Measurements from ENCODE around the gene NUB1. TPM values are rescaled to one million over a fixed set of nuclear protein-coding genes. Genes with fewer than 3 reads are reported as not detected.

NUB1 gene
- total RNA-seq, 1 experiment from 2014 or later: 67.4 TPM

- no peak for DNase-seq (ENCODE audit: low read depth)
Measured at GRCh38 chr7:151389096-151389767, 47.6 kb downstream of the NUB1 start.

GRCh38 chr7:151389768-151390597, 48.4 kb downstream of the NUB1 start:
- no peak for DNase-seq (ENCODE audit: low read depth)

DNA sequence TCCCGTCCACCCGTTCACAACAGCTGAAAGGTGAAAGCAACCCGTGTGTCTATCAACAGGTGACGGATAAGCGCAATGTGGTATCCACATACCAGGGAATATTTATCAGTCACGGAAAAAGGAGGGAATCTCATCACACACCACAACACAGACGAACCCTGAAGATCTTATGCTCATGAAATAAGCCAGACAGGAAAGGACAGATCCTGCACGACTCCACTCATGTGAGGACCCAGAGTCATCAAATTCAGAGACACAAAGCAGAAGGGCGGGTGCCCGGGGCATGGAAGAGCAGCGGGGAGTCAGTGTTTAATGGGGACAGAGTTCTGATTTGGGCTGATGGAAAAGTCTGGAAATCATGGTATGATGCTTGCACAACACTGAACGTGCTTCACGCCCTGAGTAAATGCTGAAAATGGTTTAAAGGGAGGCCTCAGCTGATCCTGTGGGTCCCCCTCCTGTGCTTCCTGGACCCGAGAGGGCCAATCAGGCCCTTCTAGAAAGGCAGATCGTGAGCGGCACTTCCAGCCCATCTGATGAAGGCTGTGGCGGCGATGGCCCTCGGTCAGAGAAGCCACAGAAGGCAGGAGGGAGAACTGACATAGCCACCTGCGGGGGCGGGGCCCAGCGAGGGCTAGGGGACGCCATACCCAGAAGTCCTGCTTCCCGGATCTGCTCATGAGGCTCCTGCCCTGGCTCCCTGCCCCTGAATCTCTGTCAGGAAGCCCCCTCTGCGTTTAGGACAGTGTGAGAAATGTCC, 49.2 kb downstream of the NUB1 start:
- no peak for DNase-seq (ENCODE audit: low read depth)

- no peak for DNase-seq (ENCODE audit: low read depth)
Measured at GRCh38 chr7:151391358-151391730, 49.7 kb downstream of the NUB1 start.

DNA sequence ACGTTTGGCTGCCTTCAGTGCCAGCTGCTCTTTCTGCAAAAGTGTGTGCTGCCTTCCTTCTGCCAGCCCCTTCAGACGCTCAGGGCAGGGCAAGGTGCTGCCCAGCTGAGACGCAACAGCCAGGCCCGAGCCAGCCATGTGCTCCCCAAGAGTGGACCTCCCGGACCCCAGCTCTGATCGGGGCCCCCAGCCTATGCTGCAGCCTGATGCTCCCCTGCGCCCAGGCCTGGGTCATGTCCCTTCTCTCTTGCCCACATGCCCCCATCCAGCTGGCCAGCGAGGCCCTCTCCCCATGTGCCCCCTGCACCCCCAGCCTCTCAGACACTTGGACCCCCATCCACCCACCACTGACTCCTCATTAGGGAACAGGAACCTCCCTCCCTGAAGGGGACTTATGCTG, 50.4 kb downstream of the NUB1 start:
- DNase-seq (ENCODE audit: low read depth): no peak

- DNase-seq (ENCODE audit: low read depth): no peak
Measured at GRCh38 chr7:151392426-151392825, 50.8 kb downstream of the NUB1 start.

DNA sequence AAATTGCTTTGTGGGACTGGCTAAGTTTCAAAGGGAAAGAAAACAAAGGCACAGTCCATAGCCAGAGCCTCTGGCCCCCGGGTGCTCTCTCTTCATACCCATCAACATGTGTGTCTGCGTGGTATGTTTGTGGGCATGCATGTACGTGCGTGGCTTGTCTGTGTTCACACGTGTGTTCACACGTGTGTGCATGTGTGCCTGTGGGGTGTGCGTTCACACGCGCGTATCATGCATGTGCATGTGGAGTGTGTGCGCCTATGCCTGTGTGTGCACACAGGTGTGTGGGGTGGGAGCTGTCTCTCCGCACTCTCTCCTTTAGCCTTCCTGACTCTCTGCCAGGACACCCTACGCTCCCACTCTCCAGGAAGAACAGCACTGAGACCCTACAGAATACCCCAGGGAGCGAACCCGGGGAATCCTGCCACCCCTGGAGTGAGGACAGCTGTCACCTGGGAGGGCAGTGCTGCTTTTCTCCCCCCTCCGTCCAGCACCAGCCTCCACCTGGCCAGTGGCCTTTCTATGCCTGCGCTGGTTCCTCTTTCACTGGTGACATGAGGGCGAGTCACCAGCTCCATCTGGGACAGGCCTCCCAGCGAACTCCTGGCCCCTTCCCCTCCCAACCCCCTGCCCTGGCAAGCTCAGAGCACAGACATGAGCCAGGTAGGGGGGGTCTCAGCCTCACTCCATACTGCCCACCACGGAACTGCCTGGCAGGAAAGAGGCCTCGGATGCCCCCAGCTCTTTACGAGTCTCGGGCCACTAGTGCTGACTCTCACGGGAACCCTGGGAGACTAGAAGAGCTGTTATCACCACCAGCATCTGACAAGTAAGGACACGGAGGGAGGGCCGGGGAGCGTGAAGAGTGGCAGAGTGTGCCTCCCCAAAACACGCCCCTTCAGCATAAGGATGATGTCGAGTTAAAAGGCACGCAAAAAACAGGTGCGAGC, 51.7 kb downstream of the NUB1 start:
- no peak for DNase-seq (ENCODE audit: low read depth)

- DNase-seq (ENCODE audit: low read depth): no peak
Measured at GRCh38 chr7:151394076-151395035, 52.7 kb downstream of the NUB1 start.

DNA sequence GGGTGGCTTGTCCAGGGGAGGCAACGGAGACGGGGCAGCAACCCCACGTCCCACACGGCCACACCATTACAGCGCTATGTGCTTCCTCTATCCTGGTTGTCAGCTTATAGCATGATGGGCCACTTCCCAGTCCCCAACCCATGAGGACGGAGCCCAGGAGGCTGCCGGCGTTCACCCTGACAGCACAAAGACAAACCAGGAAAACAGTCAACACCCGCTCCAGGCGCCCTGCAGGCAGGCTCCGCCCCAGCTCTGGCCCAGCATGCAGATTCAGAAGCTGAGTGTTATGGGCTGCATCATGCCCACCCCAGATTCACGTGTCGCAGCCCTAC, 53.4 kb downstream of the NUB1 start:
- no peak for DNase-seq (ENCODE audit: low read depth)

GRCh38 chr7:151396328-151396970, 54.8 kb downstream of the NUB1 start:
- DNase-seq (ENCODE audit: low read depth): no peak

GRCh38 chr7:151397026-151397425, 55.4 kb downstream of the NUB1 start:
- no peak for DNase-seq (ENCODE audit: low read depth)

DNA sequence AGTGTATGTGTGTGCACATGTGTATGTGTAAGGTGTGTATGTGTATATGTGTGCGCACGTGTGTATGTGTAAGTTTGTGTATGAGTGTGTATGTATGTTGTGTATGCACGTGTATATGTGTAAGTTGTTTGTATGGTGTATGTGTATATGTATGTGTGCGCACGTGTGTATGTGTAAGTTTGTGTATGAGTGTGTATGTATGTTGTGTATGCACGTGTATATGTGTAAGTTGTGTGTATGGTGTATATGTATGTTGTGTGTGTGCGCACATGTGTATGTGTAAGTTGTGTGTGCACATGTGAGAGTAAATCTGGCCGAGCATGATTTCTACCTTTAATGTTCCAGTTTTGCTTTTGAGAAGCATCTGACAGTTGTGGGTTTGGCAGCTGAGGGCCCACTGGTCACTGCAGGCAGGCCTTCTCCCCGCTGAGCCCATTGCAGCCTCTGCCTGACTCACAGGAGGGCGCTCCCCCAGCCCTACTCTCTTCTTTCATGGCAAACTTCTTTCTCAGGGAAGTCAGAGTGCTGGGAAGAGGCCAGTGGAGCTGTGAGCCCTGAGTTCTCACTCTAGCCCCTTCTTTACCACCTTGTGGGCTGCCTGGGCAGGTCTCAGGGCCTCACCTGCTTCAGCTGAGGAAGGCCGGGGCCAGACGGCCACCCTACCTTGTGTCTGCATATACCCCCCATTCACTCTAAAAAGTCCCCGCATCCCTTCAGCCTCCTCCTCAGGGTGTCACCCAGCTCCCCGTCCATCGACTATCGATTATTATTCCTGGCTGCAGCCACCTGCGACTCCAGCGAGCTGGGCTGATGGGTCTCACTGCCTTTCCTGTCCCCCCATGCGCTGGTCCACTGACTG, 57.1 kb downstream of the NUB1 start:
- peak; percentile 19 for DNase-seq (ENCODE audit: low read depth)

- no peak for DNase-seq (ENCODE audit: low read depth)
Measured at GRCh38 chr7:151399305-151399601, 57.6 kb downstream of the NUB1 start.

DNA sequence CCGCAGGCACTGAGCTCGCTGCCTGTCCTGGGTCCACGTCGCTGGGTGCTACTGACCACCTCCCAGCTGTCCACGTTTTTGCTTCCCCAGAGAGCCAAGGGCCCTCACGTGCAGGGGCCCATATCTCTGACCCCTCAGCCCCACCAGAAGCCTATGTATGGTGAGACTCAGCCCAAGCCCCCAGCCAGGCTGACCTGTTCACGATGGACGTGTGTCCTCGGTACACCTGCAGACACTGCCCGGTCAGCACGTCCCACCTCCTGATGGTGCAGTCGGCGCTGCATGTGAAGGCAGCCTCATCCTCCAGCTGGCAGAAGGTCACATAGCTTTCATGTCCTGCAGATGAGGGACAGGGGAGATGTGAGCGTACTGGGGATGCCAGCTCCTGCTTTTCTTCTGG, 58.3 kb downstream of the NUB1 start:
- DNase-seq (ENCODE audit: low read depth): no peak

DNA sequence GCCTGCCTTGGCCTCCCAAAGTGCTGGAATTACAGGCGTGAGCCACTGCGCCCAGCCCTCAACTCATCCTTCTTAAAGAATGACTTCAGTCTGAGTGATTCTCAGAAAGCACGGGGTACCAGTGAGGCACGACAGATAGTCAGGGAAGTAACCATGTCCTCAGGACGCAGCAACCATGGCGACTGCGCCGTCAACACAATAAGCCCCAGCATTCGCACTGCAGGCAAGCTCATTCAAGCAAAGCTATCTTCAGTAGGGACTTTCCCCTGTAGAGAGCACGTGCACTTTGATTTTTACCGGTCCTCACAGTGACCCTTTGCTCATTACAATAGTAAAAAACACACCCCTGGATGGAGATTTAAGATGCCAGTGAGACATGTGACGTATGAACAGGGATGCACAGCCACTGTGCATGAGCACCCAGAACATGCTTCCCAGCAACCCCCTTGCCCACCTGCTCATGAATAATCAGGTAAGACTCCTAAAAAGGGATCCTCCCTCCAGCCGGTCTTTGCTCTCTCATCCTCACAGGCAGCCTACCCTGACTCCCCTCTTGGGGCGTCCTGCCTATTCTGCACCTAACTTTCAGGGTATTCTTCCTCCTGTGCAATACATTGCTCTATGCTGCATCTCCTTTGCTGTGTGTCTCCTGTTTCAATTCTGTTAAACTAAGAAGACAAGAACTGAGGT, 59.2 kb downstream of the NUB1 start:
- DNase-seq (ENCODE audit: low read depth): no peak

DNA sequence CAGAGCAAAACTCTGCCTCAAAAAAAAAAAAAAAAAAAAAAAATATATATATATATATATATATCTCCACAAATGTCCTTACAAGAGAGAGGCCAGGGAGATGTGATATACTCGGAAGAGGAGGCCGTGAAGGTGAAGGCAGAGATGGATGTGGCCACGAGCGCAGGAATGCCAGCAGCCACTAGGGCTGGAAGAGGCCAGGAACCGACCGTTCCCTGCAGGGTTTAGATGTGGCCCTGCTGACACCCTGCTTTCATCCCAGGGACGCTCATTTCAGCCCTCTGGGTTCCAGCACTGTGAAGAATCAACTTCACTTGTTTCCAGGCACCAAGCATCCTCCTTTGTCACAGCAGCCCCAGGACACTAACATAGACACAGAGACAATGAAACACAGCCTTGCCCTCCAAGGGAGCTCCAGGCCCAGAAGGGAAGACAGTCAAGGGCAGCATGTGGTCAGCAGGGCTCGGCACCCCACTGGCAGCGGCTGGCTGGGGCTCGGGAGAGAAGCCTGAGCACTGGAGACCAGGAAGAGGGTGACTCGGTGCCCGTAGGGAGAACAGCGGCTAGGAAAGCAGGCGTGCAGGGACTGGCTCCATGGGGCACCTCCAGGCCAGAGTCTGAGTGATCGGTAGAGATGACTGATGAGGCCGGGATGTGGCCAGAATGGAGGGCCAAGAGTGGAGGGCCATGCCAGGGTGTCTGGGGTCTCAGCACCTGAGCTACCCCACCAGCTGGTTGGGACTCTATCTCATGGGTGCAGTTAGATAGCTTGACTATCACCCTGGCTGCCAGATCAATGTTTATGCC, 60.6 kb downstream of the NUB1 start:
- DNase-seq (ENCODE audit: low read depth): no peak

DNA sequence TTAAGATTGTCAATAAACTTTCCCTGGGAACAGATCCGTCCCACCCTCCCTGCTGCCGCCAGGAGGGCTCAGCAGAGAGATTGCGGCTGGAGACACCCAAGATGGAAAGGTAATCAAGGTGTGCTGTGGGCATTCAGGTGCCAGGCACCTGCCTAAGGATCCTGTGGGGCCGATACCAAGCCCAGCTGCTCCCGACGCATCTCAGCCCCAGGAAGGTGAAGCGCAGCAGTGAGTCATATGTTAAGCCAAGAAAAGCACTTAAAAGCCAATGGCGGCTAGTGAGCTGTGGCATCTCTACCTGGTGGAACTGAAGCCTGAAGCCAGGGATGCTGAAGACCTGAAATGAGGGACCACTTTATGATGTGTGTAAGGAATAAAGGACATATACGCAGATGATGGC, 62.2 kb downstream of the NUB1 start:
- DNase-seq (ENCODE audit: low read depth): no peak

All from LHCN-M2 (cell line).